ENCODE results near the gene FAM240A.

- TF ChIP-seq CTCF (conservative IDR thresholded peaks at IDR 0.05; ENCODE audit: low read depth, low read length) (no peak), EZH2 (IDR thresholded peaks at IDR 0.05; ENCODE audit: low read length, unreplicated experiment) (no peak)
Observed at GRCh38 chr3:46580675-46581074, 31.6 kb upstream of the FAM240A start.

All from PC-3 (cell line).